ENCODE data around the gene MARCO.

DNA sequence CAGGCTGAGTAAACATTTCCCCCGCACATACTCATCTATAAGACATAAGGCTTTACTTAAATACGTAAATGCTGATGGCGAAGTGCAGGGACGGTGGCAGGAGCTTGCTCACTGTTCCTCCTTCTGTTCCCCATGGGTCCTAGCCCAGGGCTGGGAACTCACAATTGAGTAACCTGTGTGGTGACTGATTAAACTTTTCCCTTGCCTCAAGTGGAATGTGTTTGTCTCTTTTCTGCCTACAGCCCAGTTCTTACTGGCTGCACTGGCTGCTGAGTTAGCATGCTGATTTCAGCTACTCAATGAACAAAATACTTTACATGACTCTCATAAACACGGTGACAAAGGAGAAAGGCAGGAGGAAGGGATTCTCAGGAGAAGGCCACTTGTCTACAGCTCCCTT is 87.3 kb downstream of the MARCO start:
- TF ChIP-seq, protein P1, sequence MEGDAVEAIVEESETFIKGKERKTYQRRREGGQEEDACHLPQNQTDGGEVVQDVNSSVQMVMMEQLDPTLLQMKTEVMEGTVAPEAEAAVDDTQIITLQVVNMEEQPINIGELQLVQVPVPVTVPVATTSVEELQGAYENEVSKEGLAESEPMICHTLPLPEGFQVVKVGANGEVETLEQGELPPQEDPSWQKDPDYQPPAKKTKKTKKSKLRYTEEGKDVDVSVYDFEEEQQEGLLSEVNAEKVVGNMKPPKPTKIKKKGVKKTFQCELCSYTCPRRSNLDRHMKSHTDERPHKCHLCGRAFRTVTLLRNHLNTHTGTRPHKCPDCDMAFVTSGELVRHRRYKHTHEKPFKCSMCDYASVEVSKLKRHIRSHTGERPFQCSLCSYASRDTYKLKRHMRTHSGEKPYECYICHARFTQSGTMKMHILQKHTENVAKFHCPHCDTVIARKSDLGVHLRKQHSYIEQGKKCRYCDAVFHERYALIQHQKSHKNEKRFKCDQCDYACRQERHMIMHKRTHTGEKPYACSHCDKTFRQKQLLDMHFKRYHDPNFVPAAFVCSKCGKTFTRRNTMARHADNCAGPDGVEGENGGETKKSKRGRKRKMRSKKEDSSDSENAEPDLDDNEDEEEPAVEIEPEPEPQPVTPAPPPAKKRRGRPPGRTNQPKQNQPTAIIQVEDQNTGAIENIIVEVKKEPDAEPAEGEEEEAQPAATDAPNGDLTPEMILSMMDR (IDR thresholded peaks at IDR 0.05; ENCODE audit: extremely low read depth in 1 of 2, insufficient read depth in 1 of 2, low read depth in 1 of 2, low read length in 2 of 2), result no peak
- TF ChIP-seq MYC (IDR thresholded peaks at IDR 0.05; ENCODE audit: low read depth, low read length), result no peak
- TF ChIP-seq POLR2A (IDR thresholded peaks at IDR 0.05; ENCODE audit: low read depth, low read length), result no peak
- TF ChIP-seq, protein P2, sequence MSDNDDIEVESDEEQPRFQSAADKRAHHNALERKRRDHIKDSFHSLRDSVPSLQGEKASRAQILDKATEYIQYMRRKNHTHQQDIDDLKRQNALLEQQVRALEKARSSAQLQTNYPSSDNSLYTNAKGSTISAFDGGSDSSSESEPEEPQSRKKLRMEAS (IDR thresholded peaks at IDR 0.05; ENCODE audit: insufficient read depth, insufficient read length), result no peak
- no peak for TF ChIP-seq EZH2 (IDR thresholded peaks at IDR 0.05; ENCODE audit: borderline replicate concordance, low read depth, low read length, severe bottlenecking)
- no peak for TF ChIP-seq FOS (IDR thresholded peaks at IDR 0.05; ENCODE audit: borderline replicate concordance, insufficient read depth, low read length)
- TF ChIP-seq GATA2 (IDR thresholded peaks at IDR 0.05; ENCODE audit: insufficient read depth, insufficient read length, low read depth, low read length), result no peak
